Ascending aorta (tissue), 2 donors: ENCODE measurements around the gene PLXNA4. TPM values are rescaled to one million over a fixed set of nuclear protein-coding genes. Genes with fewer than 3 reads are reported as not detected.
A peak's percentile ranks its signal among the peaks of the same experiment; 100 is the strongest.

ENCODE experiments used
- DNase-seq, 2 donors: peaks; one replicate each; pipeline ENCODE4 v3.0.0-alpha.2; 2019; ENCODE audit warnings: low spot score in 2 of 2
- H3K27ac ChIP-seq, 2 donors: fragments of 200-600 bp; sonication (generic); one replicate each; pipeline ENCODE4 v1.5.1; 2016 to 2017; ENCODE audit warnings: mild to moderate bottlenecking in 1 of 2
- H3K27me3 ChIP-seq: fragments of 200-600 bp; sonication (generic); one replicate; pipeline ENCODE4 v1.5.1; 2017
- H3K36me3 ChIP-seq, 2 donors: fragments of 200-600 bp; sonication (generic); one replicate each; pipeline ENCODE4 v1.5.1; 2016
- H3K4me1 ChIP-seq, 2 donors: fragments of 200-600 bp; sonication (generic); one replicate each; pipeline ENCODE4 v1.5.1; 2016 to 2017; ENCODE audit warnings: mild to moderate bottlenecking in 1 of 2
- H3K4me3 ChIP-seq, 2 donors: fragments of 200-600 bp; sonication (generic); one replicate each; pipeline ENCODE4 v1.5.1; 2016 to 2017; ENCODE audit warnings: mild to moderate bottlenecking in 1 of 2
- H3K9me3 ChIP-seq, 2 donors: fragments of 200-600 bp; sonication (generic); one replicate each; pipeline ENCODE4 v1.5.1; 2016
- intact Hi-C: fragments of 100-400 bp; cut with DNase I; formaldehyde crosslinking; loops from one replicate; pipeline ENCODE4 v1.15.1; 2023
- total RNA-seq: library from RNA; depleted of rRNA; stranded (reverse); fragments of >200 nt; gene quantifications from one replicate; pipeline ENCODE4 v1.1.0, GENCODE V29; 2016
- TF ChIP-seq, protein P1 (sequence below), 3 experiments: fragments of 200-600 bp in 2 of 3; fragments of 450-650 bp in 1 of 3; sonication (generic) in 2 of 3; IDR thresholded peaks; one replicate each; pipeline ENCODE4 v1.5.1; 2016 to 2019; ENCODE audit warnings: antibody characterized with exemption in 3 of 3, mild to moderate bottlenecking in 1 of 3, moderate library complexity in 1 of 3

The PLXNA4 gene
- total RNA-seq, 1 donor from 2014 or later: 27.1 TPM

DNA sequence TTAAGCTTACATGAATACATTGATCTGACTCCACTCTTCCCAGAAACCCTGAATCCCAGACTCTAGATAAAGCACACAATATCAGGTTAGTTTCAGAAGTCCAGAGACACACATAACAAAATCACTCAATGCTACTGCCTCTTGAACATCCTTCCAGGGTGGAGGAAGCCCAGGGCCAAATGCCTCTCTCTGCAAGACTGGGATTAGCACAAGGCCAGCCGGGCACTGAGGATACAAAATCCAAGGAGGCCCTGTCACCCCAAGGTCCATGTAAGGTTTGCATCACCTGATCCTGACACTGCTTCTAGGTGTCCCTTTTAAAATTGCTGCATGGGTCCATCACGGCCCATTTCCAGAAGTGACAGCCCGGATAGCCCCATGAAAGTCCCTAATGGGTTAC, 2.6 kb upstream of the PLXNA4 start:
- intact Hi-C loops: loop anchor here (5.0 to 10.0 kb wide), 3 partner anchors 144 to 432 kb away; no protein-coding TSS in a partner anchor
- no peaks in the 10 kb centered on the region for H3K9me3 ChIP-seq

DNA sequence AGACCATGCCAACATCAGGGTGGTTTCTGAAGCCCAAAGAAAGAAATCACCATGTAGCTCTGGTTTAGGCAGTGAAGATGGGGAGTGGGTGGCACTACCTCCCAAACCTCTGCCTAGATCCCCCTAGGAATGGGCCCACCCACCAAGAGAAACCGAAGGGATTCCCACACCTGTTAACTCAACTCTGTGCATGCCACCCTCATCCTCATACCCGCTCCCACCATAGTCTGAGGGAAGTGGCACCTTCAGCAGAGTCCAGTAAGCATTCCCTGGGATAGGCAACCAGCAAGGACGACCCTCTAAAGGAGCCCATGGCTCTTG, 1.7 kb upstream of the PLXNA4 start:
- Histone ChIP-seq H3K27me3 (no peaks in the 10 kb centered on the region), H3K36me3 (no peaks in the 10 kb centered on the region), H3K4me3 (peak overlapping the region in 1 of 2 donors; percentile 72), H3K27ac (peak overlapping the region in 1 of 2 donors; percentile 46), H3K9me3 (no peaks in the 10 kb centered on the region), H3K4me1 (peaks cover 0 to 25% of the 10 kb centered on the region in 2 donors)
- TF ChIP-seq, protein P1, sequence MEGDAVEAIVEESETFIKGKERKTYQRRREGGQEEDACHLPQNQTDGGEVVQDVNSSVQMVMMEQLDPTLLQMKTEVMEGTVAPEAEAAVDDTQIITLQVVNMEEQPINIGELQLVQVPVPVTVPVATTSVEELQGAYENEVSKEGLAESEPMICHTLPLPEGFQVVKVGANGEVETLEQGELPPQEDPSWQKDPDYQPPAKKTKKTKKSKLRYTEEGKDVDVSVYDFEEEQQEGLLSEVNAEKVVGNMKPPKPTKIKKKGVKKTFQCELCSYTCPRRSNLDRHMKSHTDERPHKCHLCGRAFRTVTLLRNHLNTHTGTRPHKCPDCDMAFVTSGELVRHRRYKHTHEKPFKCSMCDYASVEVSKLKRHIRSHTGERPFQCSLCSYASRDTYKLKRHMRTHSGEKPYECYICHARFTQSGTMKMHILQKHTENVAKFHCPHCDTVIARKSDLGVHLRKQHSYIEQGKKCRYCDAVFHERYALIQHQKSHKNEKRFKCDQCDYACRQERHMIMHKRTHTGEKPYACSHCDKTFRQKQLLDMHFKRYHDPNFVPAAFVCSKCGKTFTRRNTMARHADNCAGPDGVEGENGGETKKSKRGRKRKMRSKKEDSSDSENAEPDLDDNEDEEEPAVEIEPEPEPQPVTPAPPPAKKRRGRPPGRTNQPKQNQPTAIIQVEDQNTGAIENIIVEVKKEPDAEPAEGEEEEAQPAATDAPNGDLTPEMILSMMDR (IDR thresholded peaks at IDR 0.05): no peak
- intact Hi-C loops: loop anchor here (5.0 to 10.0 kb wide), 3 partner anchors 143 to 431 kb away; no protein-coding TSS in a partner anchor
- DNase-seq: no peak

More for the DNA sequence above, 2.6 kb upstream of the PLXNA4 start:
- H3K4me1 ChIP-seq: peaks cover 0 to 24% of the 10 kb centered on the region in 2 donors
- H3K27me3 ChIP-seq: no peaks in the 10 kb centered on the region
- no peak overlapping the region for H3K27ac ChIP-seq
- H3K4me3 ChIP-seq: no peak overlapping the region
- DNase-seq: no peak
- TF ChIP-seq, protein P1 (IDR thresholded peaks at IDR 0.05): no peak
- H3K36me3 ChIP-seq: no peaks in the 10 kb centered on the region

DNA sequence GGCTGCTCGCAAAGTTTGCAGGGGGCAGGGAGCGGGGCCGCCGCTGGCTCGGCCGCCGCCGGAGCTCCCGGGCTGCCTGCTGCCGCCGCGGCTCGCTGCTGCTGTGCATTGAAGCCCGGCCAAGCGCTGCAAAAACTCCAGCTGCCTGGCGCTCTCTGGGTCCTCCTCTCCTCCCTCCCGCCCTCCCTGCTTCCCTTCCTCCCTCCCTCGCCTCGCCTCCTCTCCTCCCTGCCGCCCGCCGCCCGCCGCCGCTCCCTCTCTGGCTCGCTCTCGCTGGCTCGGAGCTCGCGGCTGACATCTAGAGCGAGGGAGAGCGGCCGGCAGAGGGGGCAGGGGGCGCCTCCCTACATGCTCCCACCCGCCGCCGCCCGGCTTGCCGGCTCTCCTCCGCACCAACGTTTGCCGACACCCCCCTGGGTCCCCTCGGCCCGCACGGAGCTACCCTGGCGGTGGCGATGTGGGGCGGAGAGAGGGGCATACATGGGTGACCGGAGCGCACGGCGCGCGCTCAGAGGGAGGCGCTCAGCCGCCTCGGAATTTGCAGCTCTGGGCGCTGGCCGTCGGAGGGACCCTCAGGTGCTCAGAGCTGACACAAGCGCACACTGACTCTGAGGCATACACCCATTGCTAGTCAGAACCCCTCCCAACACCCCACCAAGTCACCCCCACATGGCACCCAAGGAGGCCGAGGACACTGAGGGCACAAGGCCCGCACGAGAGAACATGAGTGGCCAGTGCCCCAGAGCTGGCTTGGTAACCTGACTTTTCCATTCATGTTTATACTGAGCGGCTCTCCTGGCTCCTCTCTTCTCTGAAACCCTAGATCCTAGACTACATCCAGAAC, 1.2 kb upstream of the PLXNA4 start:
- Histone ChIP-seq H3K36me3 (no peaks in the 10 kb centered on the region), H3K27ac (peak overlapping the region; percentile 46), H3K27me3 (no peaks in the 10 kb centered on the region), H3K4me3 (peak overlapping the region; percentile 72), H3K9me3 (no peaks in the 10 kb centered on the region), H3K4me1 (peaks cover 0 to 25% of the 10 kb centered on the region in 2 donors)
- DNase-seq: peak in 1 of 2 donors; percentile 84
- intact Hi-C loops: loop anchor here (2.0 to 10.0 kb wide), 4 partner anchors 77 to 430 kb away; no protein-coding TSS in a partner anchor
- TF ChIP-seq, protein P1 (IDR thresholded peaks at IDR 0.05): peak in 2 of 3 experiments; percentile 16 to 37

DNA sequence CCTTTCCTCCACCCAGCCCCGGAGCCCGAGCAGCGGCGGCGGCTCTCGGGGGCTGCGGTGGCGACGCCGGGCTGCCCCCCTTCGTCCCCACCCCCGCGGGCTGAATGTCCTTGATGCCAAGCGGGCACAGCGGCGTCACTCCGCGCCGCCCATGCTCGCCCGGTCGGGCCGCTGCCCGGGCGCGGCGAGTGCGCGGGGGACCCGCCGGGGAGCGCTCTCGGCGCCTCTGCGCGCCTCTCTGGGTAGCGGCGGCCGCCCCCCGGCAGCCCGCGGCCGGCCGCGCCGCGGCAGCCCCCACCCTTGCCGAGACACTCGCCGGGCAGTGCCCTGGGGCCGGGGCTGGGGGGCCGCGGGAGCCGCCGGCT, 433 bp upstream of the PLXNA4 start:
- Histone ChIP-seq H3K27ac (peak overlapping the region; percentile 42 to 46), H3K27me3 (no peaks in the 10 kb centered on the region), H3K4me1 (peaks cover 0 to 25% of the 10 kb centered on the region in 2 donors), H3K9me3 (no peaks in the 10 kb centered on the region), H3K4me3 (peak overlapping the region; percentile 72), H3K36me3 (no peaks in the 10 kb centered on the region)
- TF ChIP-seq, protein P1 (IDR thresholded peaks at IDR 0.05): no peak
- no peak for DNase-seq
- intact Hi-C loops: loop anchor here (2.0 to 10.0 kb wide), 4 partner anchors 76 to 429 kb away; no protein-coding TSS in a partner anchor

DNA sequence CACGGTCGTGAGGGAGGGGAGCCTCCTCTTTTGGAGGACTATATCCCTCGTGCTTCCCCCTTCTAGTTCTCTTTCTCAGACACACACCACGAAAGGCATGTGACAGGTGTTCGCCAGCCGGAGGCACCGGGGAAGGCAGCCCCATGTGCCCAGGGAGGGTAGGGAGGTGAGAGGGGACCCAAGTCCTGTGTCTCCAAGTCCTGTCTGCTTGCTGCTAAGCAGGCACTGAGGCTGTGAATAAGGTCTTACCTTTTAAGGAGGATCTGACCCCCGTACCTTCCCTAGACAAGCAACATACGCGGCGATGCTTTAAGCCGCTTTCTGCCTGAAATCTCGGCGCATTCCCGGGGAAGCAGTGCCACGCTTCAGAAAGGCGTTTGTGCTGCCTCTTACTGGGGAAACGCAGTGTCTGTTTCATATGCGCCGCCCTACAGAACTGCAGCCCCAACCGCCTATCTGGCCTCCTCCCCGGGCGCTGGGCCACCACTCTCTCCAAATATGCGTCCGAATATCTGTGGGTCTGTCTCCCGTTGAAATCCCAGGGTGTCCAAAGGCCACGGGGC, 770 bp downstream of the PLXNA4 start:
- TF ChIP-seq, protein P1 (IDR thresholded peaks at IDR 0.05): peak in 1 of 3 experiments; percentile 35
- no peaks in the 10 kb centered on the region for H3K27me3 ChIP-seq
- H3K9me3 ChIP-seq: no peaks in the 10 kb centered on the region
- H3K4me1 ChIP-seq: peaks cover 0 to 25% of the 10 kb centered on the region in 2 donors
- H3K27ac ChIP-seq: no peak overlapping the region
- DNase-seq: peak in 1 of 2 donors; percentile 74
- intact Hi-C loops: loop anchor here (5.0 to 10.0 kb wide), 3 partner anchors 141 to 428 kb away; no protein-coding TSS in a partner anchor
- H3K36me3 ChIP-seq: no peaks in the 10 kb centered on the region
- peak overlapping the region; percentile 72 for H3K4me3 ChIP-seq
